Measurements from ENCODE around the gene LRRC30.

DNA sequence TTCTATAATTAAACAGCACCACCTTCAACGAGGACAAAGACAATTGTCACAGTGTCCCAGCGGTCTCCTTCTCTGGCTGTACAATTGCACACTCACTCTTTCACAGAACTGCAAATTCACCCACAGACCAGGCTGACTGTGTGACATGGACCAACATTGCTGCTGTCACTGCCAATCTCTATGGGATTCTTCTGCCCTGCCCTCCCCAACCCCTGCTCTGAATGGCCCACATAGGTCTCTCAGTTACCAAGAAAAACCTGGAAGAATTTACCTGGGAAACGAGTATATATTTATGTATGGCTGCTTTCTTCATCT, 26.5 kb downstream of the LRRC30 start:
- no peak for TF ChIP-seq CTCF (IDR thresholded peaks at IDR 0.05; ENCODE audit: low read length)
- TF ChIP-seq EZH2 (IDR thresholded peaks at IDR 0.05; ENCODE audit: borderline replicate concordance, low read length): no peak

All from OCI-LY1 (cell line).